ENCODE measurements around the gene HOXA6. TPM values are rescaled to one million over a fixed set of nuclear protein-coding genes. Genes with fewer than 3 reads are reported as not detected.

The HOXA6 gene
- total RNA-seq, 1 experiment from 2014 or later: not detected

- no peak for DNase-seq (ENCODE audit: low spot score)
Observed at GRCh38 chr7:27185013-27185853, 37.7 kb upstream of the HOXA6 start, which contains the start of gene HOXA11. TSS of gene HOXA11 (minus strand) at chr7:27185232. CDS start at chr7:27185144, 88 bp downstream.

- no peak for DNase-seq (ENCODE audit: low spot score)
Observed at GRCh38 chr7:27184337-27185012, 36.9 kb upstream of the HOXA6 start.

- no peak for DNase-seq (ENCODE audit: low spot score)
Observed at GRCh38 chr7:27183682-27184336, 36.2 kb upstream of the HOXA6 start.

- DNase-seq (ENCODE audit: low spot score): no peak
Observed at GRCh38 chr7:27182861-27183681, 35.5 kb upstream of the HOXA6 start.

- no peak for DNase-seq (ENCODE audit: low spot score)
Observed at GRCh38 chr7:27182285-27182841, 34.8 kb upstream of the HOXA6 start.

GRCh38 chr7:27181795-27182275 is 34.3 kb upstream of the HOXA6 start:
- no peak for DNase-seq (ENCODE audit: low spot score)

- no peak for DNase-seq (ENCODE audit: low spot score)
Observed at GRCh38 chr7:27180431-27181420, 33.2 kb upstream of the HOXA6 start.

GRCh38 chr7:27179503-27180430 is 32.2 kb upstream of the HOXA6 start:
- DNase-seq (ENCODE audit: low spot score): no peak

- no peak for DNase-seq (ENCODE audit: low spot score)
Observed at GRCh38 chr7:27179030-27179429, 31.5 kb upstream of the HOXA6 start.

GRCh38 chr7:27178366-27178765 is 30.8 kb upstream of the HOXA6 start:
- DNase-seq (ENCODE audit: low spot score): no peak

- no peak for DNase-seq (ENCODE audit: low spot score)
Observed at GRCh38 chr7:27177795-27178320, 30.3 kb upstream of the HOXA6 start.

GRCh38 chr7:27176962-27177794 is 29.6 kb upstream of the HOXA6 start:
- no peak for DNase-seq (ENCODE audit: low spot score)

GRCh38 chr7:27176524-27176845 is 28.9 kb upstream of the HOXA6 start:
- DNase-seq (ENCODE audit: low spot score): no peak

- DNase-seq (ENCODE audit: low spot score): no peak
Observed at GRCh38 chr7:27175626-27176523, 28.3 kb upstream of the HOXA6 start.

GRCh38 chr7:27174874-27175625 is 27.5 kb upstream of the HOXA6 start:
- DNase-seq (ENCODE audit: low spot score): no peak

All from A172 (cell line).